GM12892 (cell line): ENCODE data around the gene NLGN3.

Experiments used
- POLR2A ChIP-seq: IDR thresholded peaks from 2 replicates; pipeline ENCODE4 v1.6.1; 2011; ENCODE audit warnings: low read depth, low read length, control low read depth
- POLR2AphosphoS5 ChIP-seq: IDR thresholded peaks from 2 replicates; pipeline ENCODE4 v1.6.1; 2011; ENCODE audit warnings: low read depth, low read length, control low read depth

DNA sequence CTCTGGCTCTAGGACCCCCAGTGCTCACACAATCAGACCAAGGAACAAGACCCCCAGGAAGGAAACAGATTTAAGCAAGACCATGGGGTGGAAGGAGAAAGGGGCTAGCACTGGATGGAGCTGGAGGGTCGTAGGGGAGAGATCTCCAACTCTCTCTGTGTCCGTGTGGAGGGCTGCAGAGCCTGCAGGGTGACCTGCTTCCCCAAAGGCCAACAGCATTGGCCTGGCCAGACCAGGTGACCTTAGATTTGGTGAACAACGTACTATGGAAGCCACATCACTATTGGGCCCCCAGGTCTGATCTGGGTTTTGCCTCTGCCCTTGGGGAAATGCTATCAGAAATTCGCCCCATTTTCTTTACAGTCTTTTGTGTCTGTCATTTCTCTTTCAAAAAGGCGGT lies 26.0 kb downstream of the NLGN3 start:
- TF ChIP-seq POLR2A (no peak), POLR2AphosphoS5 (no peak)
